OCI-M2 (cell line): Measurements from ENCODE around the gene PPM1A.
"Not testable (repeated sequence)": the region's sequence is repeated elsewhere in the genome, so short reads cannot be mapped to it uniquely, and the experiment has no call there.

Source experiments
- DNase-seq: peaks from one replicate; lab custom pipeline; 2025; ENCODE audit not compliant: unreplicated experiment; lab: John Stamatoyannopoulos, UW

PPM1A gene

GRCh38 chr14:60317609-60318008 is 68.6 kb downstream of the PPM1A start:
- DNase-seq: no peak

- DNase-seq: not testable (repeated sequence)
Observed at GRCh38 chr14:60320860-60321259, 71.8 kb downstream of the PPM1A start.

- no peak for DNase-seq
Observed at GRCh38 chr14:60323199-60323896, 74.3 kb downstream of the PPM1A start.

GRCh38 chr14:60324837-60325236 is 75.8 kb downstream of the PPM1A start:
- DNase-seq: no peak

GRCh38 chr14:60326274-60326673 is 77.3 kb downstream of the PPM1A start:
- DNase-seq: no peak

- DNase-seq: no peak
Observed at GRCh38 chr14:60327447-60328331, 78.7 kb downstream of the PPM1A start.

- no peak for DNase-seq
Observed at GRCh38 chr14:60328583-60328982, 79.6 kb downstream of the PPM1A start.

- no peak for DNase-seq
Observed at GRCh38 chr14:60329274-60329673, 80.3 kb downstream of the PPM1A start.

GRCh38 chr14:60331201-60332045 is 82.4 kb downstream of the PPM1A start:
- DNase-seq: peak; percentile 90

- no peak for DNase-seq
Observed at GRCh38 chr14:60332046-60332399, 83.0 kb downstream of the PPM1A start.

- DNase-seq: no peak
Observed at GRCh38 chr14:60332869-60333268, 83.8 kb downstream of the PPM1A start.

GRCh38 chr14:60339571-60339970 is 90.5 kb downstream of the PPM1A start:
- DNase-seq: no peak

- no peak for DNase-seq
Observed at GRCh38 chr14:60343571-60344071, 94.6 kb downstream of the PPM1A start.

- no peak for DNase-seq
Observed at GRCh38 chr14:60344751-60345150, 95.7 kb downstream of the PPM1A start.

GRCh38 chr14:60346706-60347105 is 97.7 kb downstream of the PPM1A start:
- DNase-seq: no peak

GRCh38 chr14:60348211-60348610 is 99.2 kb downstream of the PPM1A start:
- no peak for DNase-seq
